K562 (cell line): ENCODE data around the gene TNFAIP1. TPM values are rescaled to one million over a fixed set of nuclear protein-coding genes. Genes with fewer than 3 reads are reported as not detected.

Experiments used
- ATAC-seq: fragments of 200-7000 bp; cut with Tn5 transposase; 3 replicates; pipeline ENCODE4 v1.9.1; 2020; ENCODE audit warnings: moderate library complexity
- BruUV-seq: library from RNA; stranded (reverse); fragments of 400-500 nt; replicated peaks from 2 replicates; lab custom pipeline; 2021; lab: Mats Ljungman, UMichigan
- CTCF ChIA-PET: fragments of 300-600 bp; formaldehyde crosslinking; extraction: SDS; loops from one replicate; lab custom pipeline; 2021; ENCODE audit warnings: low intra/inter-chr PET ratio; lab: Yijun Ruan, JAX
- POLR2A ChIA-PET: fragments of 300-600, 350-650 bp; sonication (Branson Sonifier 250); formaldehyde crosslinking; extraction: SDS; loops from one replicate; lab custom pipeline; 2021; ENCODE audit warnings: antibody characterized with exemption, inconsistent platforms; lab: Yijun Ruan, JAX
- DNase-seq, 4 experiments: peaks; one replicate each; pipeline versions ENCODE4 v3.0.0 to v3.0.0-alpha.2; 2011 to 2018; ENCODE audit warnings: low spot score in 3 of 4, mixed read lengths in 3 of 4; ENCODE audit errors: extremely low read depth in 1 of 4
- FAIRE-seq: peaks from 2 replicates; lab custom pipeline; 2011; peaks lifted over from hg19 to GRCh38; lab: Jason Lieb, UNC
- H2AFZ ChIP-seq: 2 replicates; pipeline ENCODE4 v1.6.0; 2011; ENCODE audit warnings: low read depth, low read length, control low read depth, inconsistent platforms
- H3K27ac ChIP-seq: fragments of 200-600 bp; 3 replicates; pipeline ENCODE4 v1.8.0; 2011; ENCODE audit warnings: low read depth, mild to moderate bottlenecking, control low read depth, inconsistent platforms, low read length, moderate library complexity, mixed read lengths; ENCODE audit errors: extremely low read depth
- H3K27me3 ChIP-seq, 2 experiments: fragments of 300-600 bp in 1 of 2; 2 replicates in 1 of 2; 3 replicates in 1 of 2; pipeline versions ENCODE4 v1.6.0 to v1.8.0; 2011; ENCODE audit warnings: inconsistent platforms in 2 of 2, low read length in 2 of 2, mild to moderate bottlenecking in 1 of 2, mixed read lengths in 1 of 2, moderate library complexity in 1 of 2; ENCODE audit not compliant: control insufficient read depth in 2 of 2, insufficient read depth in 2 of 2
- H3K36me3 ChIP-seq: fragments of 300-600 bp; 3 replicates; pipeline ENCODE4 v1.8.0; 2011; ENCODE audit warnings: mild to moderate bottlenecking, low read length, inconsistent platforms; ENCODE audit not compliant: control insufficient read depth, insufficient read depth
- H3K4me1 ChIP-seq, 2 experiments: fragments of 200-600 bp in 1 of 2; replicated peaks in 1 of 2; 2 replicates in 1 of 2; 3 replicates in 1 of 2; pipeline versions ENCODE4 v1.5.1 to v1.8.0; 2011; ENCODE audit warnings: inconsistent platforms in 2 of 2, low read length in 2 of 2, mild to moderate bottlenecking in 1 of 2, mixed read lengths in 1 of 2, moderate library complexity in 1 of 2; ENCODE audit not compliant: control insufficient read depth in 2 of 2, insufficient read depth in 2 of 2
- H3K4me2 ChIP-seq: 2 replicates; pipeline ENCODE4 v1.6.1; 2011; ENCODE audit warnings: low read length, control low read depth, inconsistent platforms, mixed read lengths; ENCODE audit not compliant: insufficient read depth
- H3K4me3 ChIP-seq: fragments of 200-600 bp; sonication (generic), shearing (Covaris generic); 2 replicates; pipeline ENCODE4 v1.5.1; 2016; ENCODE audit warnings: control low read depth, inconsistent platforms
- H3K79me2 ChIP-seq: fragments of 200-600 bp; 3 replicates; pipeline ENCODE4 v1.8.0; 2011; ENCODE audit warnings: low read length, inconsistent platforms; ENCODE audit not compliant: control insufficient read depth, insufficient read depth
- H3K9ac ChIP-seq, 2 experiments: 2 replicates each; pipeline versions ENCODE4 v1.6.0 to v1.6.1; 2011; ENCODE audit warnings: low read depth in 2 of 2, low read length in 2 of 2, control low read depth in 1 of 2, inconsistent platforms in 1 of 2, mild to moderate bottlenecking in 1 of 2, mixed read lengths in 1 of 2; ENCODE audit not compliant: insufficient read depth in 1 of 2
- H3K9me1 ChIP-seq: one replicate; pipeline ENCODE4 v1.6.0; 2011; ENCODE audit warnings: inconsistent platforms, mild to moderate bottlenecking, low read length, moderate library complexity; ENCODE audit not compliant: control insufficient read depth, insufficient read depth
- H3K9me3 ChIP-seq: replicated peaks from 2 replicates; pipeline ENCODE4 v1.5.1; 2011; ENCODE audit warnings: low read depth, low read length, inconsistent platforms; ENCODE audit not compliant: control insufficient read depth, insufficient read depth
- H4K20me1 ChIP-seq: replicated peaks from 2 replicates; pipeline ENCODE4 v1.6.1; 2011; ENCODE audit warnings: low read length, inconsistent platforms, mixed read lengths; ENCODE audit not compliant: control insufficient read depth, insufficient read depth
- FOXJ3 ChIP-seq: sonication (generic); formaldehyde crosslinking; IDR thresholded peaks from 2 replicates; pipeline ENCODE4 v1.4.0; 2020; ENCODE audit warnings: mild to moderate bottlenecking, missing genetic modification reagents
- KHSRP ChIP-seq: fragments of 450-650 bp; IDR thresholded peaks from 2 replicates; pipeline ENCODE4 v1.6.1; 2017
- NCOA4 ChIP-seq: fragments of 450-650 bp; IDR thresholded peaks from 2 replicates; pipeline ENCODE4 v1.6.1; 2018; ENCODE audit warnings: mild to moderate bottlenecking; ENCODE audit not compliant: partially characterized antibody
- SOX6 ChIP-seq: fragments of 450-650 bp; IDR thresholded peaks from 2 replicates; pipeline ENCODE4 v1.6.1; 2014; ENCODE audit warnings: mild to moderate bottlenecking
- ZNF311 ChIP-seq: fragments of 250-450 bp; sonication (Bioruptor Pico); IDR thresholded peaks from 2 replicates; pipeline ENCODE4 v1.4.0; 2020; ENCODE audit warnings: mild to moderate bottlenecking, moderate library complexity
- ZNF431 ChIP-seq: sonication (generic); formaldehyde crosslinking; IDR thresholded peaks from 2 replicates; pipeline ENCODE4 v1.8.0; 2022; ENCODE audit warnings: mild to moderate bottlenecking, missing genetic modification reagents
- ZNF584 ChIP-seq: fragments of 200-800 bp; sonication (Bioruptor generic); IDR thresholded peaks from 2 replicates; pipeline ENCODE4 v1.6.1; 2016; ENCODE audit warnings: low read depth, mild to moderate bottlenecking, missing genetic modification characterization, missing compliant biosample characterization
- ZNF766 ChIP-seq: fragments of 200-800 bp; sonication (Bioruptor generic); conservative IDR thresholded peaks from 2 replicates; pipeline ENCODE4 v1.6.1; 2016; ENCODE audit warnings: missing genetic modification characterization, missing compliant biosample characterization
- WGBS: fragments of 100-300 bp; shearing (Covaris generic); methylation state at CpG from one replicate; pipeline ENCODE4 v1.1.6; 2016; ENCODE audit warnings: low coverage, mixed read lengths; ENCODE audit not compliant: insufficient coverage; ENCODE audit errors: missing lambda C conversion rate; 5-methylcytosine and 5-hydroxymethylcytosine counted together
- in situ Hi-C: fragments of 300-500 bp; cut with MboI; formaldehyde crosslinking; loops from 4 replicates; pipeline ENCODE4 v1.15.0; 2018; ENCODE audit warnings: inconsistent platforms, mixed read lengths
- intact Hi-C: fragments of 100-400 bp; cut with micrococcal nuclease; formaldehyde crosslinking; loops from 2 replicates; pipeline ENCODE4 v1.14.2; 2022
- polyA plus RNA-seq, 8 experiments: library from polyadenylated mRNA; depleted of rRNA in 4 of 8; stranded (reverse) in 5 of 8; unstranded in 3 of 8; fragments of >200 nt; fragmentation: Nextera tagmentation in 2 of 8; fragmentation: Illumina TruSeq in 1 of 8; extraction: Ambion mirVana in 2 of 8; extraction: Trizol in 1 of 8; gene quantifications; 2 replicates each; pipeline versions ENCODE4 v1.2.1 to v1.2.3, GENCODE V29; 2011 to 2014; ENCODE audit warnings: inconsistent platforms in 1 of 8, missing spikeins in 1 of 8
- total RNA-seq, 7 experiments: library from RNA; depleted of rRNA in 6 of 7; stranded (reverse); fragments of >200 nt in 6 of 7; fragmentation: Illumina TruSeq in 2 of 7; extraction: Trizol in 2 of 7; gene quantifications; 2 replicates each; pipeline versions ENCODE4 v1.2.1 to v1.2.3, GENCODE V29; 2011 to 2021; ENCODE audit warnings: low replicate concordance in 1 of 7
- TF ChIP-seq, protein P1 (sequence below), 2 experiments: IDR thresholded peaks in 1 of 2; conservative IDR thresholded peaks in 1 of 2; 2 replicates each; pipeline ENCODE4 v1.6.1; 2016; ENCODE audit warnings: low read depth in 2 of 2, mild to moderate bottlenecking in 1 of 2, missing compliant biosample characterization in 1 of 2, missing genetic modification characterization in 1 of 2, moderate library complexity in 1 of 2
- TF ChIP-seq, protein P2 (sequence below): fragments of 250-450 bp; sonication (Bioruptor Pico); IDR thresholded peaks from 2 replicates; pipeline ENCODE4 v1.4.0; 2020; ENCODE audit warnings: mild to moderate bottlenecking, moderate library complexity, borderline replicate concordance
- TF ChIP-seq, protein P3 (sequence below): sonication (generic); formaldehyde crosslinking; IDR thresholded peaks from 2 replicates; pipeline ENCODE4 v1.8.0; 2023; ENCODE audit warnings: mild to moderate bottlenecking, missing genetic modification reagents
- TF ChIP-seq, protein P4 (sequence below): fragments of 250-450 bp; sonication (Bioruptor Pico); IDR thresholded peaks from 2 replicates; pipeline ENCODE4 v1.6.1; 2021; ENCODE audit warnings: mild to moderate bottlenecking

The TNFAIP1 gene
- total and polyA plus RNA-seq, 9 of the 15 experiments (the other 6 are each of a cell fraction or from before 2014, with no cell fraction given) = 2.1 to 20.1 (median 8.2) TPM

DNA sequence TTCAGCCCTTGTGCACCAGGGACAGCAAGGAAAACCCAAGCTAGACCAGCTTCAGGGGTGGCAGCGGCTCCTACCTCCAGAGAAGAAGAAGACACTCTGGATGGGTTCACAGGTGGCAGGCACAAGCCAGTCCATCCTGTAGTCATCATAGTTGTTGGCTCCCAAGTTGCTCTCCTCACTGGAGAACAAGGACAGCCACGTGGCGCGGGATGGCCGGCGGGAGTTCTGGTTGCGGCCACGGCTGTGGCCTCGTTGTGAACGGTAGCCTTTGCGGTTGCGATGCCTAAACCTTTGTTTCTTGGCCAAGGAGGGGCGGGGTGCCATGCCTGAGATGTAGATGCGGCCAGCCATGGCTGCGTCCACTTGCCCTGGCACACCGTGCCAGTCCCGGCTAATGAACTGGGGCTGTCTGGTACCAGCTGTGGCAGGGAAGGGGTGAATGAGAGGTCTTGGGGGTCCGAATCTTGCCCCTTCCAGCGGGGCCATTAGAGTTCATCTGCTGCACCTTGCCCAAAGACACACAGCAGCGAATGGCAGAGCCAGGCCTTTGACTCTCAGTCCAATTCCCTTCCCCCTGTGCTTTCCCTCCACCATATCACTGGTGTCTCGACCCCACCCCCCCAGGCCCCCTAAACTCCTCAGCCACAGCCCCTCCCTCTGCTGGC is 32.2 kb downstream of the TNFAIP1 start:
- Histone ChIP-seq H3K27ac (no peak overlapping the region), H3K27me3 (peaks cover 0 to under 1% of the 10 kb centered on the region in 2 experiments; a peak in 1 of 5 replicates), H3K9ac (no peak overlapping the region), H4K20me1 (peaks cover 11% of the 10 kb centered on the region), H2AFZ (no peak overlapping the region), H3K79me2 (no peaks in the 10 kb centered on the region), H3K4me2 (no peak overlapping the region), H3K4me1 (peaks cover 16 to 45% of the 10 kb centered on the region in 2 experiments), H3K9me1 (peaks cover 5% of the 10 kb centered on the region), H3K9me3 (no peaks in the 10 kb centered on the region), H3K36me3 (peaks cover 16% of the 10 kb centered on the region; the same call in 1 of the 3 replicates), H3K4me3 (no peak overlapping the region)
- DNase-seq (no peak), FAIRE-seq (no peak), ATAC-seq (no peak)
- BruUV-seq = no TSS peak
- POLR2A ChIA-PET = interaction anchor here (0.6 to 3.4 kb wide), 6 partner anchors 10 to 22 kb away, joined by 3 to 31 read pairs (median 6); partner anchors contain the start of gene POLDIP2
- CTCF ChIA-PET = no interaction called here
- in situ Hi-C loops = no loop called here
- WGBS = 80% methylated on average over 20 of the region's 21 CpGs
- intact Hi-C loops = no loop called here
- no peak for TF ChIP-seq KHSRP
- no peak for TF ChIP-seq SOX6
- no peak for TF ChIP-seq NCOA4
- TF ChIP-seq ZNF584 (CRISPR knock-in tag) = no peak
- no peak for TF ChIP-seq ZNF766 (CRISPR knock-in tag)
- TF ChIP-seq ZNF431 (CRISPR knock-in tag) = no peak
- TF ChIP-seq, protein P1, sequence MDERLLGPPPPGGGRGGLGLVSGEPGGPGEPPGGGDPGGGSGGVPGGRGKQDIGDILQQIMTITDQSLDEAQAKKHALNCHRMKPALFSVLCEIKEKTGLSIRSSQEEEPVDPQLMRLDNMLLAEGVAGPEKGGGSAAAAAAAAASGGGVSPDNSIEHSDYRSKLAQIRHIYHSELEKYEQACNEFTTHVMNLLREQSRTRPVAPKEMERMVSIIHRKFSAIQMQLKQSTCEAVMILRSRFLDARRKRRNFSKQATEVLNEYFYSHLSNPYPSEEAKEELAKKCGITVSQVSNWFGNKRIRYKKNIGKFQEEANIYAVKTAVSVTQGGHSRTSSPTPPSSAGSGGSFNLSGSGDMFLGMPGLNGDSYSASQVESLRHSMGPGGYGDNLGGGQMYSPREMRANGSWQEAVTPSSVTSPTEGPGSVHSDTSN (CRISPR knock-in tag; IDR thresholded peaks at IDR 0.05; ENCODE audit: low read depth) = no peak
- TF ChIP-seq, protein P1 (tag; conservative IDR thresholded peaks at IDR 0.05; ENCODE audit: low read depth) = no peak
- TF ChIP-seq ZNF311 (CRISPR knock-in tag) = no peak
- TF ChIP-seq, protein P2, sequence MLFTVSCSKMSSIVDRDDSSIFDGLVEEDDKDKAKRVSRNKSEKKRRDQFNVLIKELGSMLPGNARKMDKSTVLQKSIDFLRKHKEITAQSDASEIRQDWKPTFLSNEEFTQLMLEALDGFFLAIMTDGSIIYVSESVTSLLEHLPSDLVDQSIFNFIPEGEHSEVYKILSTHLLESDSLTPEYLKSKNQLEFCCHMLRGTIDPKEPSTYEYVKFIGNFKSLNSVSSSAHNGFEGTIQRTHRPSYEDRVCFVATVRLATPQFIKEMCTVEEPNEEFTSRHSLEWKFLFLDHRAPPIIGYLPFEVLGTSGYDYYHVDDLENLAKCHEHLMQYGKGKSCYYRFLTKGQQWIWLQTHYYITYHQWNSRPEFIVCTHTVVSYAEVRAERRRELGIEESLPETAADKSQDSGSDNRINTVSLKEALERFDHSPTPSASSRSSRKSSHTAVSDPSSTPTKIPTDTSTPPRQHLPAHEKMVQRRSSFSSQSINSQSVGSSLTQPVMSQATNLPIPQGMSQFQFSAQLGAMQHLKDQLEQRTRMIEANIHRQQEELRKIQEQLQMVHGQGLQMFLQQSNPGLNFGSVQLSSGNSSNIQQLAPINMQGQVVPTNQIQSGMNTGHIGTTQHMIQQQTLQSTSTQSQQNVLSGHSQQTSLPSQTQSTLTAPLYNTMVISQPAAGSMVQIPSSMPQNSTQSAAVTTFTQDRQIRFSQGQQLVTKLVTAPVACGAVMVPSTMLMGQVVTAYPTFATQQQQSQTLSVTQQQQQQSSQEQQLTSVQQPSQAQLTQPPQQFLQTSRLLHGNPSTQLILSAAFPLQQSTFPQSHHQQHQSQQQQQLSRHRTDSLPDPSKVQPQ (CRISPR knock-in tag) = no peak
- TF ChIP-seq, protein P3, sequence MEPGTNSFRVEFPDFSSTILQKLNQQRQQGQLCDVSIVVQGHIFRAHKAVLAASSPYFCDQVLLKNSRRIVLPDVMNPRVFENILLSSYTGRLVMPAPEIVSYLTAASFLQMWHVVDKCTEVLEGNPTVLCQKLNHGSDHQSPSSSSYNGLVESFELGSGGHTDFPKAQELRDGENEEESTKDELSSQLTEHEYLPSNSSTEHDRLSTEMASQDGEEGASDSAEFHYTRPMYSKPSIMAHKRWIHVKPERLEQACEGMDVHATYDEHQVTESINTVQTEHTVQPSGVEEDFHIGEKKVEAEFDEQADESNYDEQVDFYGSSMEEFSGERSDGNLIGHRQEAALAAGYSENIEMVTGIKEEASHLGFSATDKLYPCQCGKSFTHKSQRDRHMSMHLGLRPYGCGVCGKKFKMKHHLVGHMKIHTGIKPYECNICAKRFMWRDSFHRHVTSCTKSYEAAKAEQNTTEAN (CRISPR knock-in tag) = no peak
- TF ChIP-seq, protein P4, sequence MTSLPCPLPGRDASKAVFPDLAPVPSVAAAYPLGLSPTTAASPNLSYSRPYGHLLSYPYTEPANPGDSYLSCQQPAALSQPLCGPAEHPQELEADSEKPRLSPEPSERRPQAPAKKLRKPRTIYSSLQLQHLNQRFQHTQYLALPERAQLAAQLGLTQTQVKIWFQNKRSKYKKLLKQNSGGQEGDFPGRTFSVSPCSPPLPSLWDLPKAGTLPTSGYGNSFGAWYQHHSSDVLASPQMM (CRISPR knock-in tag) = no peak
- TF ChIP-seq FOXJ3 (CRISPR knock-in tag) = no peak
